ENCODE measurements around the gene GRAMD2A. TPM values are rescaled to one million over a fixed set of nuclear protein-coding genes. Genes with fewer than 3 reads are reported as not detected.

The GRAMD2A gene
- polyA plus RNA-seq, 3 donors: not detected

- peak; percentile 98 to 99 (median 98) for DNase-seq
- H3K9ac ChIP-seq (ENCODE audit: insufficient read depth, low read length, poor library complexity, severe bottlenecking): peak within 1 kb of the TSS; percentile 79
- Mint-ChIP-seq H3K27me3 (ENCODE audit: low read depth in 3 of 3) (peaks cover 3% of the 10 kb centered on the region in 3 donors), H3K4me3 (peak within 1 kb of the TSS; percentile 95 to 99), H3K9me3 (peaks cover 0 to 2% (median 0%) of the 10 kb centered on the region in 7 donors), H3K36me3 (peaks cover 0 to 2% of the 10 kb centered on the region in 2 donors), H3K27ac (peak within 1 kb of the TSS; percentile 98 to 100 (median 100)), H3K4me1 (peaks cover 24% of the 10 kb centered on the region)
- H3K27ac ChIP-seq (ENCODE audit: low read depth in 1 of 2, low read length in 2 of 2): peak within 1 kb of the TSS; percentile 91 to 97
- H3K36me3 ChIP-seq (replicated peaks in 1 of 2; ENCODE audit: control insufficient read depth in 1 of 2, insufficient read depth in 2 of 2, low read length in 2 of 2): no peaks in the 10 kb centered on the region
- H3K27me3 ChIP-seq (ENCODE audit: control insufficient read depth in 2 of 2, insufficient read depth in 2 of 2, low read length in 2 of 2): no peaks in the 10 kb centered on the region
- H2AFZ ChIP-seq (ENCODE audit: insufficient read depth, low read depth, low read length, poor library complexity, severe bottlenecking): peak within 1 kb of the TSS; percentile 96
- H3K9me3 ChIP-seq (replicated peaks in 1 of 2; ENCODE audit: control insufficient read depth in 1 of 2, insufficient read depth in 1 of 2, low read length in 2 of 2): no peaks in the 10 kb centered on the region
- no peak for TF ChIP-seq CTCF (IDR thresholded peaks at IDR 0.05)
- WGBS (ENCODE audit: insufficient coverage): under 1% methylated on average over 38 of the region's 69 CpGs
- peaks cover 4% of the 10 kb centered on the region for H4K20me1 ChIP-seq (ENCODE audit: insufficient read depth, low read length)
- peaks cover 32% of the 10 kb centered on the region for H3K79me2 ChIP-seq (ENCODE audit: insufficient read depth, low read length)
- H3K4me3 ChIP-seq (replicated peaks in 1 of 3; ENCODE audit: low read depth in 2 of 3, low read length in 3 of 3): peak within 1 kb of the TSS; percentile 78 to 87 (median 86)
- intact Hi-C loops (cut with micrococcal nuclease): loop anchor here in 1 of 2 donors (2.0 to 10.0 kb wide), 3 partner anchors 77 to 1517 kb away; partner anchors contain the start of genes GRAMD2A, NPTN and PARP6
- peaks cover 16 to 25% of the 10 kb centered on the region in 2 donors for H3K4me1 ChIP-seq (ENCODE audit: control insufficient read depth in 1 of 2, insufficient read depth in 2 of 2, low read length in 2 of 2)
- peak within 1 kb of the TSS; percentile 86 for H3K4me2 ChIP-seq (replicated peaks; ENCODE audit: extremely low read depth, low read length, poor library complexity, severe bottlenecking)
Observed at GRCh38 chr15:72118017-72118978, 79.3 kb downstream of the GRAMD2A start, which contains the start of the genes MYO9A and SENP8. MYO9A (minus strand) TSS chr15:72118150; CDS start chr15:72046563, 71,587 bp downstream. SENP8 (plus strand) TSS chr15:72118403; CDS start chr15:72139624, 21,221 bp downstream.

- peak overlapping the region; percentile 96 for H2AFZ ChIP-seq (ENCODE audit: insufficient read depth, low read depth, low read length, poor library complexity, severe bottlenecking)
- intact Hi-C loops (cut with micrococcal nuclease): loop anchor here in 1 of 2 donors (2.0 to 10.0 kb wide), 3 partner anchors 77 to 1517 kb away; partner anchors contain the start of genes GRAMD2A, NPTN and PARP6
- H3K9me3 ChIP-seq (replicated peaks in 1 of 2; ENCODE audit: control insufficient read depth in 1 of 2, insufficient read depth in 1 of 2, low read length in 2 of 2): no peaks in the 10 kb centered on the region
- H3K4me1 ChIP-seq (ENCODE audit: control insufficient read depth in 1 of 2, insufficient read depth in 2 of 2, low read length in 2 of 2): peaks cover 16 to 25% of the 10 kb centered on the region in 2 donors
- no peaks in the 10 kb centered on the region for H3K36me3 ChIP-seq (replicated peaks in 1 of 2; ENCODE audit: control insufficient read depth in 1 of 2, insufficient read depth in 2 of 2, low read length in 2 of 2)
- H3K27me3 ChIP-seq (ENCODE audit: control insufficient read depth in 2 of 2, insufficient read depth in 2 of 2, low read length in 2 of 2): no peaks in the 10 kb centered on the region
- no peak for TF ChIP-seq CTCF (IDR thresholded peaks at IDR 0.05)
- Mint-ChIP-seq H3K4me3 (peak overlapping the region; percentile 95 to 99), H3K9me3 (peaks cover 0 to 2% (median 0%) of the 10 kb centered on the region in 7 donors), H3K27ac (peak overlapping the region; percentile 69 to 98 (median 86)), H3K27me3 (ENCODE audit: low read depth in 3 of 3) (peaks cover 3% of the 10 kb centered on the region in 3 donors), H3K36me3 (peaks cover 0 to 2% of the 10 kb centered on the region in 2 donors), H3K4me1 (peaks cover 24% of the 10 kb centered on the region)
- under 1% methylated on average over 58 of the region's 59 CpGs for WGBS (ENCODE audit: insufficient coverage)
- peak overlapping the region; percentile 86 for H3K4me2 ChIP-seq (replicated peaks; ENCODE audit: extremely low read depth, low read length, poor library complexity, severe bottlenecking)
- peak overlapping the region; percentile 56 to 86 (median 65) for H3K4me3 ChIP-seq (replicated peaks in 1 of 3; ENCODE audit: low read depth in 2 of 3, low read length in 3 of 3)
- peaks cover 32% of the 10 kb centered on the region for H3K79me2 ChIP-seq (ENCODE audit: insufficient read depth, low read length)
- H3K9ac ChIP-seq (ENCODE audit: insufficient read depth, low read length, poor library complexity, severe bottlenecking): peak overlapping the region; percentile 79
- H4K20me1 ChIP-seq (ENCODE audit: insufficient read depth, low read length): peaks cover 4% of the 10 kb centered on the region
- peak overlapping the region; percentile 19 to 97 for H3K27ac ChIP-seq (ENCODE audit: low read depth in 1 of 2, low read length in 2 of 2)
- DNase-seq: peak in 2 of 3 donors; percentile 31 to 54
Observed at GRCh38 chr15:72117486-72118016, 80.0 kb downstream of the GRAMD2A start.
